Measurements from ENCODE around the gene ABCC9. TPM values are rescaled to one million over a fixed set of nuclear protein-coding genes. Genes with fewer than 3 reads are reported as not detected.

Gene ABCC9
- polyA plus RNA-seq, 4 donors: under 0.01 to 2.5 (median 1.4) TPM; not detected in 1

GRCh38 chr12:21884936-21885335 is 56.3 kb downstream of the ABCC9 start:
- Histone ChIP-seq H3K36me3 (ENCODE audit: control insufficient read depth in 3 of 3, insufficient read depth in 2 of 3, low read depth in 1 of 3, low read length in 3 of 3) (no peaks in the 10 kb centered on the region), H3K4me1 (ENCODE audit: control insufficient read depth in 3 of 3, insufficient read depth in 2 of 3, low read depth in 1 of 3, low read length in 2 of 3) (no peaks in the 10 kb centered on the region), H3K9me3 (ENCODE audit: control insufficient read depth in 2 of 2, insufficient read depth in 1 of 2, low read depth in 1 of 2, low read length in 1 of 2) (no peaks in the 10 kb centered on the region), H3K4me3 (ENCODE audit: low read depth in 1 of 3, low read length in 3 of 3) (no peak overlapping the region), H3K27me3 (ENCODE audit: control insufficient read depth in 3 of 3, insufficient read depth in 3 of 3, low read length in 3 of 3) (no peaks in the 10 kb centered on the region), H3K27ac (ENCODE audit: low read depth in 1 of 3, low read length in 2 of 3) (no peak overlapping the region)
- FAIRE-seq (no peak), DNase-seq (peak in 1 of 2 donors; percentile 3)
- 20 to 24% (median 21%) methylated on average over 1 of the region's 1 CpG for WGBS, 3 donors

GRCh38 chr12:21882635-21883034 is 58.6 kb downstream of the ABCC9 start:
- no peaks in the 10 kb centered on the region for H3K4me1 ChIP-seq (ENCODE audit: control insufficient read depth in 3 of 3, insufficient read depth in 2 of 3, low read depth in 1 of 3, low read length in 2 of 3)
- no peak for FAIRE-seq

DNA sequence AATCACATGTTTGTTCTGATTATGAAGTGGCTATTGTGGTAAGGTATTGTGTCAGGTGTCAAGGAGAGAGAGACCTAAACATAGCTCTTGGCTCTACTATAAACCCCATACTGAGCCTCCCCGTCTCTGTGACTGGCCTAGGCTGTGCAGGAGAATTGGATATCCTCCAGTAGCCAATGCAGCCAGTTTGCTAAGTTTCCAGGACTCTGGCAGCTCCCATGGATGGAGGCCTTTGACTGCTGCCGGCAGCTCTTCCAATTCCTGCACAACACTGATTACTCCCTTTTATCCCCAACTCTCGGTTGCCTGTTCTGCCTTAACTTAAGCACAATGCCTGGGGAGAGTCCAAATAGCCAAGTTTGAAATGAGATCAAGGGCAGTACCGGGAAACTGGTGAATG is 59.3 kb downstream of the ABCC9 start:
- Histone ChIP-seq H3K9me3 (ENCODE audit: control insufficient read depth in 2 of 2, insufficient read depth in 1 of 2, low read depth in 1 of 2, low read length in 1 of 2) (no peaks in the 10 kb centered on the region), H3K27ac (ENCODE audit: low read depth in 1 of 3, low read length in 2 of 3) (no peak overlapping the region), H3K4me3 (ENCODE audit: low read depth in 1 of 3, low read length in 3 of 3) (no peak overlapping the region), H3K27me3 (ENCODE audit: control insufficient read depth in 3 of 3, insufficient read depth in 3 of 3, low read length in 3 of 3) (no peaks in the 10 kb centered on the region), H3K36me3 (ENCODE audit: control insufficient read depth in 3 of 3, insufficient read depth in 2 of 3, low read depth in 1 of 3, low read length in 3 of 3) (no peaks in the 10 kb centered on the region), H3K4me1 (ENCODE audit: control insufficient read depth in 3 of 3, insufficient read depth in 2 of 3, low read depth in 1 of 3, low read length in 2 of 3) (no peaks in the 10 kb centered on the region)
- no peak for DNase-seq
- FAIRE-seq: no peak
- WGBS, 3 donors: 68 to 77% (median 75%) methylated on average over 4 of the region's 4 CpGs

More at GRCh38 chr12:21882635-21883034, 58.6 kb downstream of the ABCC9 start:
- no peaks in the 10 kb centered on the region for H3K9me3 ChIP-seq (ENCODE audit: control insufficient read depth in 2 of 2, insufficient read depth in 1 of 2, low read depth in 1 of 2, low read length in 1 of 2)
- H3K36me3 ChIP-seq (ENCODE audit: control insufficient read depth in 3 of 3, insufficient read depth in 2 of 3, low read depth in 1 of 3, low read length in 3 of 3): no peaks in the 10 kb centered on the region
- no peak overlapping the region for H3K27ac ChIP-seq (ENCODE audit: low read depth in 1 of 3, low read length in 2 of 3)
- no peaks in the 10 kb centered on the region for H3K27me3 ChIP-seq (ENCODE audit: control insufficient read depth in 3 of 3, insufficient read depth in 3 of 3, low read length in 3 of 3)
- DNase-seq: no peak
- no peak overlapping the region for H3K4me3 ChIP-seq (ENCODE audit: low read depth in 1 of 3, low read length in 3 of 3)
- WGBS, 3 donors: 77 to 93% (median 80%) methylated on average over 4 of the region's 4 CpGs

DNA sequence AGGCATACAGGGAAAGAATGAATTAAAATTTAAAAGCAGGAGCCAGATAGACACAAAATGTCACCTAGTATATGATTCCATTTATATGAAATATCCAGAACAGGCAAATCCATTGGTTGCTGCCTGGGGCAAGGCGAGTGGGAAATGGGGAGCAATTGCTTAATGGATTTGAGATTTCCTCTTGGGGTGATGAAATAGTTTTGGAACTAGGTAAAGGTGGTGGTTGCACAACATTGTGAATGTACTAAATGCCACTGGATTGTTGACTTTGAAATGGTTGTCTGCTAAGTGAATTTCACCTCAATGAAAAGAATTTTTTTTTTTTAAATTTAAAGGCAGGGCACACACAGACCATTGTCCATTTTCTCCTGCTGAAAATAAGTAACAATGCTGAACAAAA is 61.9 kb downstream of the ABCC9 start:
- Histone ChIP-seq H3K27ac (ENCODE audit: low read depth in 1 of 3, low read length in 2 of 3) (no peak overlapping the region), H3K4me1 (ENCODE audit: control insufficient read depth in 3 of 3, insufficient read depth in 2 of 3, low read depth in 1 of 3, low read length in 2 of 3) (no peaks in the 10 kb centered on the region), H3K9me3 (ENCODE audit: control insufficient read depth in 2 of 2, insufficient read depth in 1 of 2, low read depth in 1 of 2, low read length in 1 of 2) (no peaks in the 10 kb centered on the region), H3K4me3 (ENCODE audit: low read depth in 1 of 3, low read length in 3 of 3) (no peak overlapping the region), H3K27me3 (ENCODE audit: control insufficient read depth in 3 of 3, insufficient read depth in 3 of 3, low read length in 3 of 3) (no peaks in the 10 kb centered on the region), H3K36me3 (ENCODE audit: control insufficient read depth in 3 of 3, insufficient read depth in 2 of 3, low read depth in 1 of 3, low read length in 3 of 3) (no peaks in the 10 kb centered on the region)
- FAIRE-seq: no peak
- 56 to 71% (median 71%) methylated on average over 1 of the region's 1 CpG for WGBS, 3 donors
- no peak for DNase-seq

GRCh38 chr12:21877293-21877982 is 63.8 kb downstream of the ABCC9 start:
- DNase-seq: no peak
- Histone ChIP-seq H3K4me1 (ENCODE audit: control insufficient read depth in 3 of 3, insufficient read depth in 2 of 3, low read depth in 1 of 3, low read length in 2 of 3) (no peaks in the 10 kb centered on the region), H3K4me3 (ENCODE audit: low read depth in 1 of 3, low read length in 3 of 3) (no peak overlapping the region), H3K27ac (ENCODE audit: low read depth in 1 of 3, low read length in 2 of 3) (no peak overlapping the region), H3K36me3 (ENCODE audit: control insufficient read depth in 3 of 3, insufficient read depth in 2 of 3, low read depth in 1 of 3, low read length in 3 of 3) (no peaks in the 10 kb centered on the region), H3K27me3 (ENCODE audit: control insufficient read depth in 3 of 3, insufficient read depth in 3 of 3, low read length in 3 of 3) (no peaks in the 10 kb centered on the region), H3K9me3 (ENCODE audit: control insufficient read depth in 2 of 2, insufficient read depth in 1 of 2, low read depth in 1 of 2, low read length in 1 of 2) (no peaks in the 10 kb centered on the region)
- FAIRE-seq: no peak
- WGBS, 3 donors: 76 to 83% (median 78%) methylated on average over 2 of the region's 2 CpGs

GRCh38 chr12:21865846-21866245 is 75.4 kb downstream of the ABCC9 start:
- H3K36me3 ChIP-seq (ENCODE audit: control insufficient read depth in 3 of 3, insufficient read depth in 2 of 3, low read depth in 1 of 3, low read length in 3 of 3): no peaks in the 10 kb centered on the region
- FAIRE-seq (no peak), DNase-seq (no peak)
- H3K4me3 ChIP-seq (ENCODE audit: low read depth in 1 of 3, low read length in 3 of 3): no peak overlapping the region
- H3K27me3 ChIP-seq (ENCODE audit: control insufficient read depth in 3 of 3, insufficient read depth in 3 of 3, low read length in 3 of 3): no peaks in the 10 kb centered on the region
- no peaks in the 10 kb centered on the region for H3K4me1 ChIP-seq (ENCODE audit: control insufficient read depth in 3 of 3, insufficient read depth in 2 of 3, low read depth in 1 of 3, low read length in 2 of 3)
- H3K27ac ChIP-seq (ENCODE audit: low read depth in 1 of 3, low read length in 2 of 3): no peak overlapping the region
- peaks cover 0 to 7% of the 10 kb centered on the region in 2 donors for H3K9me3 ChIP-seq (ENCODE audit: control insufficient read depth in 2 of 2, insufficient read depth in 1 of 2, low read depth in 1 of 2, low read length in 1 of 2)

DNA sequence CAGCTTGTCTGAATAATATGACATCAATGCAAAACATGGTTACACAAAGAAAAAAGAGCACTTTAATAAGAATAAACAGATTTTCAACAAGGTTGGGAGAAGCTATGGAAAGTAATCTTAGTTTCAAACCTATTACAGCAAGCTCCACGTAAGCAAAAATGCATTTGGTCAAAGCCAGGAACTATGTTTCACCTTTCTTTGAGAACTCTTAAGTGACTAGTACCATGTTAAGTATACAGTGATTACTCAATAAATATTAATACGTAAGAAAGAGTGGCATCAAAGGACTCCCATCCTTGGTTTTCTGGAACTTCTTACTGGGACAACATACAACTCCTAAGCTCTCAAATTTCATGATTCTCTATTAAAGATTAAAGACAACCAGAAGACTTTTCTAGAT is 80.7 kb downstream of the ABCC9 start:
- H3K4me3 ChIP-seq (ENCODE audit: low read depth in 1 of 3, low read length in 3 of 3): no peak overlapping the region
- DNase-seq: no peak
- FAIRE-seq: no peak
- no peaks in the 10 kb centered on the region for H3K4me1 ChIP-seq (ENCODE audit: control insufficient read depth in 3 of 3, insufficient read depth in 2 of 3, low read depth in 1 of 3, low read length in 2 of 3)
- no peak overlapping the region for H3K27ac ChIP-seq (ENCODE audit: low read depth in 1 of 3, low read length in 2 of 3)
- H3K9me3 ChIP-seq (ENCODE audit: control insufficient read depth in 2 of 2, insufficient read depth in 1 of 2, low read depth in 1 of 2, low read length in 1 of 2): no peaks in the 10 kb centered on the region
- H3K27me3 ChIP-seq (ENCODE audit: control insufficient read depth in 3 of 3, insufficient read depth in 3 of 3, low read length in 3 of 3): no peaks in the 10 kb centered on the region
- WGBS, 3 donors: 82 to 85% (median 82%) methylated on average over 2 of the region's 2 CpGs
- no peaks in the 10 kb centered on the region for H3K36me3 ChIP-seq (ENCODE audit: control insufficient read depth in 3 of 3, insufficient read depth in 2 of 3, low read depth in 1 of 3, low read length in 3 of 3)

DNA sequence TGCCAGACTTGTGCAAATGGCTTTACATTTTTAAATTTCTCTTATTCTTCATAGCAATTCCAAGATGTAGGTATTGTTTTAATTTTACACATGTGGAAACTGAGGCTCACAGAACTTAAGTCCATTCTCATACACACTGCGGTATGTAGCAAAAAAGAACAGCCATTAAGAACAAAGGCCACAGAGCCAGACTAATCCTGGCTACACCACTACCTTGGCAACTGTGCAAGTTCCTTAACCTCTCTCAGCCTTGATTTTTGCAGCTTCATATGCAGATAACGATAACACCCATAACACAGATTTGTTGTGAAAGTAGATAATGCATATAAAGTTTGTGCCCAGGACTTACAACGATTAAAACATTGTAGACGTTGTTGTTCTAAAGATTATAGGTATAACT is 81.1 kb downstream of the ABCC9 start:
- H3K4me1 ChIP-seq (ENCODE audit: control insufficient read depth in 3 of 3, insufficient read depth in 2 of 3, low read depth in 1 of 3, low read length in 2 of 3): no peaks in the 10 kb centered on the region
- FAIRE-seq: no peak
- WGBS, 3 donors: 85 to 91% (median 89%) methylated on average over 4 of the region's 4 CpGs
- no peak for DNase-seq
- no peaks in the 10 kb centered on the region for H3K27me3 ChIP-seq (ENCODE audit: control insufficient read depth in 3 of 3, insufficient read depth in 3 of 3, low read length in 3 of 3)
- H3K27ac ChIP-seq (ENCODE audit: low read depth in 1 of 3, low read length in 2 of 3): no peak overlapping the region
- H3K9me3 ChIP-seq (ENCODE audit: control insufficient read depth in 2 of 2, insufficient read depth in 1 of 2, low read depth in 1 of 2, low read length in 1 of 2): no peaks in the 10 kb centered on the region
- no peak overlapping the region for H3K4me3 ChIP-seq (ENCODE audit: low read depth in 1 of 3, low read length in 3 of 3)
- no peaks in the 10 kb centered on the region for H3K36me3 ChIP-seq (ENCODE audit: control insufficient read depth in 3 of 3, insufficient read depth in 2 of 3, low read depth in 1 of 3, low read length in 3 of 3)

DNA sequence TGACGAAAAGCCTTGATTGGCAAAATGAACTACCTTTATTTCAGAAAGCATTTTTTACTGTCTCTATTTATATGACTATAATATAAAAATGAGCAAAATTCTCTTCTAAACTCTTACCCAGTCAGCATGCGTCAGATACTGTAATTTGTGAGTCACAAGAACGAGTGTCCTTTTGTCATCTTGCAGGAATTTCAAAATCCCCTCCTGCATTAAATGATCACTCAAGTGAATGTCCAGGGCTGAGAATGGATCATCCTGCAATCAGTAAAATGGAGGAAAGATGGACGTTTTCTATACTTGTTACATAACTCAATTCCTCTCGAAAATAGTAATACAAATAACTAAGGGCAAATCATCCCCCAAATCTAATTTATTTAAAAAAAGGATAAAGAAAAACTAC is 89.0 kb downstream of the ABCC9 start:
- FAIRE-seq: no peak
- Histone ChIP-seq H3K36me3 (ENCODE audit: control insufficient read depth in 3 of 3, insufficient read depth in 2 of 3, low read depth in 1 of 3, low read length in 3 of 3) (no peaks in the 10 kb centered on the region), H3K4me3 (ENCODE audit: low read depth in 1 of 3, low read length in 3 of 3) (no peak overlapping the region), H3K9me3 (ENCODE audit: control insufficient read depth in 2 of 2, insufficient read depth in 1 of 2, low read depth in 1 of 2, low read length in 1 of 2) (no peaks in the 10 kb centered on the region), H3K27me3 (ENCODE audit: control insufficient read depth in 3 of 3, insufficient read depth in 3 of 3, low read length in 3 of 3) (no peaks in the 10 kb centered on the region), H3K27ac (ENCODE audit: low read depth in 1 of 3, low read length in 2 of 3) (no peak overlapping the region), H3K4me1 (ENCODE audit: control insufficient read depth in 3 of 3, insufficient read depth in 2 of 3, low read depth in 1 of 3, low read length in 2 of 3) (no peaks in the 10 kb centered on the region)
- DNase-seq: no peak
- 82 to 84% (median 83%) methylated on average over 5 of the region's 5 CpGs for WGBS, 3 donors

All from small intestine (tissue), 7 donors.